Measurements from ENCODE around the gene COG6. TPM values are rescaled to one million over a fixed set of nuclear protein-coding genes. Genes with fewer than 3 reads are reported as not detected.

The COG6 gene
- total and polyA plus RNA-seq, 4 donors: 4.5 to 10.7 (median 8.0) TPM

- no peak for TF ChIP-seq CTCF (IDR thresholded peaks at IDR 0.05; ENCODE audit: low read depth, low read length, missing input control)
- no peak for TF ChIP-seq NR2F2 (IDR thresholded peaks at IDR 0.05)
Observed at GRCh38 chr13:39663958-39664357, 8.5 kb downstream of the COG6 start (continued).

- WGBS: 92% methylated on average over 1 of the region's 1 CpG
- no peak overlapping the region for H3K4me3 ChIP-seq (ENCODE audit: low read depth in 1 of 3, low read length in 3 of 3)
- no peaks in the 10 kb centered on the region for H3K9me3 ChIP-seq (ENCODE audit: control insufficient read depth in 4 of 4, low read length in 3 of 4)
- DNase-seq (ENCODE audit: low spot score): no peak
- peaks cover 0 to 28% (median 3%) of the 10 kb centered on the region in 4 donors for H3K36me3 ChIP-seq (ENCODE audit: control insufficient read depth in 4 of 4, insufficient read depth in 3 of 4, low read depth in 1 of 4, low read length in 3 of 4)
- no peaks in the 10 kb centered on the region for H3K27me3 ChIP-seq (ENCODE audit: control insufficient read depth in 4 of 4, insufficient read depth in 4 of 4, low read length in 3 of 4)
- H3K27ac ChIP-seq (ENCODE audit: low read depth in 1 of 2, low read length in 2 of 2): no peak overlapping the region
- no peaks in the 10 kb centered on the region for H3K4me1 ChIP-seq (ENCODE audit: control insufficient read depth in 4 of 4, insufficient read depth in 4 of 4, low read length in 3 of 4)
- TF ChIP-seq HNF4G (IDR thresholded peaks at IDR 0.05) (no peak), HNF4A (conservative IDR thresholded peaks at IDR 0.05) (no peak), ZBTB33 (IDR thresholded peaks at IDR 0.05) (no peak), SP1 (IDR thresholded peaks at IDR 0.05) (no peak), FOXA2 (IDR thresholded peaks at IDR 0.05) (no peak), JUND (IDR thresholded peaks at IDR 0.05) (no peak), NR2F2 (IDR thresholded peaks at IDR 0.05) (no peak), CTCF (IDR thresholded peaks at IDR 0.05; ENCODE audit: low read depth, low read length, missing input control) (no peak), EGR1 (IDR thresholded peaks at IDR 0.05; ENCODE audit: low read depth in 2 of 2) (no peak), MAX (IDR thresholded peaks at IDR 0.05) (no peak), TAF1 (conservative IDR thresholded peaks at IDR 0.05) (no peak)
- H3K9ac ChIP-seq (ENCODE audit: low read depth in 1 of 2, low read length in 2 of 2): no peak overlapping the region
Observed at GRCh38 chr13:39665763-39666162, 10.3 kb downstream of the COG6 start.

DNA sequence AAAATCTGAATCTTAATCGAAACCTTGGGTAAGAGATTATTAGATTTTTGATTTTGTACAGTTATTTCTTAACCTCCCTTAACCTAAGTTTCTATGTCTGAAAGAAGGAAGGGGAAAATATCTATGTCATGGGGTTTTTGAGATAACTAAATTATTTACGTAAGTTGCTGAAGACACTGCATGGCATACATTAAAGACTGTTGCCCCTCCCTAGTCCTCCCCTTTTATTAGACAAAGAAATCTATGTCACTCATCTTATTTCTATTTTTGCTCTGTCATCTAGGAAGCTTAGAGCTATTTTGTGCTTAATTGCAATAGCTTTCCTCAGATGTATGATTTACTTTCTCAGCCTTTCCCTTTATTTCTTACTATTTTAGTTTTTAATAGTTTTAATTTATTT lies 15.0 kb downstream of the COG6 start:
- Histone ChIP-seq H3K27ac (ENCODE audit: low read depth in 1 of 2, low read length in 2 of 2) (no peak overlapping the region), H3K9ac (ENCODE audit: low read depth in 1 of 2, low read length in 2 of 2) (no peak overlapping the region), H3K4me3 (ENCODE audit: low read depth in 1 of 3, low read length in 3 of 3) (no peak overlapping the region), H3K9me3 (ENCODE audit: control insufficient read depth in 4 of 4, low read length in 3 of 4) (no peaks in the 10 kb centered on the region), H3K27me3 (ENCODE audit: control insufficient read depth in 4 of 4, insufficient read depth in 4 of 4, low read length in 3 of 4) (no peaks in the 10 kb centered on the region), H3K4me1 (ENCODE audit: control insufficient read depth in 4 of 4, insufficient read depth in 4 of 4, low read length in 3 of 4) (no peaks in the 10 kb centered on the region), H3K36me3 (ENCODE audit: control insufficient read depth in 4 of 4, insufficient read depth in 3 of 4, low read depth in 1 of 4, low read length in 3 of 4) (peaks cover 0 to 15% (median 0%) of the 10 kb centered on the region in 4 donors)
- no peak for DNase-seq (ENCODE audit: low spot score)
- WGBS: 94% methylated on average over 2 of the region's 2 CpGs
- TF ChIP-seq FOXA1 (IDR thresholded peaks at IDR 0.05) (no peak), ZBTB33 (IDR thresholded peaks at IDR 0.05) (no peak), EGR1 (IDR thresholded peaks at IDR 0.05; ENCODE audit: low read depth in 2 of 2) (no peak), NR2F2 (IDR thresholded peaks at IDR 0.05) (no peak), CTCF (IDR thresholded peaks at IDR 0.05; ENCODE audit: low read depth, low read length, missing input control) (no peak), GABPA (IDR thresholded peaks at IDR 0.05 in 1 of 2, conservative IDR thresholded peaks at IDR 0.05 in 1 of 2) (no peak)
- TF ChIP-seq, protein P1, sequence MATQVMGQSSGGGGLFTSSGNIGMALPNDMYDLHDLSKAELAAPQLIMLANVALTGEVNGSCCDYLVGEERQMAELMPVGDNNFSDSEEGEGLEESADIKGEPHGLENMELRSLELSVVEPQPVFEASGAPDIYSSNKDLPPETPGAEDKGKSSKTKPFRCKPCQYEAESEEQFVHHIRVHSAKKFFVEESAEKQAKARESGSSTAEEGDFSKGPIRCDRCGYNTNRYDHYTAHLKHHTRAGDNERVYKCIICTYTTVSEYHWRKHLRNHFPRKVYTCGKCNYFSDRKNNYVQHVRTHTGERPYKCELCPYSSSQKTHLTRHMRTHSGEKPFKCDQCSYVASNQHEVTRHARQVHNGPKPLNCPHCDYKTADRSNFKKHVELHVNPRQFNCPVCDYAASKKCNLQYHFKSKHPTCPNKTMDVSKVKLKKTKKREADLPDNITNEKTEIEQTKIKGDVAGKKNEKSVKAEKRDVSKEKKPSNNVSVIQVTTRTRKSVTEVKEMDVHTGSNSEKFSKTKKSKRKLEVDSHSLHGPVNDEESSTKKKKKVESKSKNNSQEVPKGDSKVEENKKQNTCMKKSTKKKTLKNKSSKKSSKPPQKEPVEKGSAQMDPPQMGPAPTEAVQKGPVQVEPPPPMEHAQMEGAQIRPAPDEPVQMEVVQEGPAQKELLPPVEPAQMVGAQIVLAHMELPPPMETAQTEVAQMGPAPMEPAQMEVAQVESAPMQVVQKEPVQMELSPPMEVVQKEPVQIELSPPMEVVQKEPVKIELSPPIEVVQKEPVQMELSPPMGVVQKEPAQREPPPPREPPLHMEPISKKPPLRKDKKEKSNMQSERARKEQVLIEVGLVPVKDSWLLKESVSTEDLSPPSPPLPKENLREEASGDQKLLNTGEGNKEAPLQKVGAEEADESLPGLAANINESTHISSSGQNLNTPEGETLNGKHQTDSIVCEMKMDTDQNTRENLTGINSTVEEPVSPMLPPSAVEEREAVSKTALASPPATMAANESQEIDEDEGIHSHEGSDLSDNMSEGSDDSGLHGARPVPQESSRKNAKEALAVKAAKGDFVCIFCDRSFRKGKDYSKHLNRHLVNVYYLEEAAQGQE (IDR thresholded peaks at IDR 0.05): no peak
- TF ChIP-seq, protein P2, sequence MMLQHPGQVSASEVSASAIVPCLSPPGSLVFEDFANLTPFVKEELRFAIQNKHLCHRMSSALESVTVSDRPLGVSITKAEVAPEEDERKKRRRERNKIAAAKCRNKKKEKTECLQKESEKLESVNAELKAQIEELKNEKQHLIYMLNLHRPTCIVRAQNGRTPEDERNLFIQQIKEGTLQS (IDR thresholded peaks at IDR 0.05): no peak

All from liver (tissue), 9 donors.